ENCODE results near the gene RAB24.
"Not testable (repeated sequence)": the region's sequence is repeated elsewhere in the genome, so short reads cannot be mapped to it uniquely, and the experiment has no call there.

The RAB24 gene

DNA sequence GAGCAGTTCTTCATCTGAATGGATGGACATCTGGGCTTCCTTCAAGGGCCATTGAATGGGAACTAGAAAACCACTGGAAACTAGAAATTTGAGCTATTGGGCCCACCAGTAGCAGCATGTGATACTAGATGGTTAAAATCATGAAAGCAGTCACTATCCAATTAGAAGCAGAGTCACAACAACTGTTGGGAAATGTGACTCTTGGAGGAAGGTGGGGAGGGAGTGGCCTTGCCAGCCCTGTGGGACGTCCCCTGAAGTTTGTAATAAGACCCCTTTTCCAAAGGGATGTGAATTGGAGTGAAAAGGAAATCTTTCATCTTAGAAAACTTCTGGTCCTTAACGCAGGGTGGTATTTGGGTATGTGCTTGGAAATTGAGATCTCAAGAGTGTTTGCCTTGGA, 5.6 kb downstream of the RAB24 start:
- no peak for FAIRE-seq
- DNase-seq (ENCODE audit: insufficient read length, low spot score): no peak

DNA sequence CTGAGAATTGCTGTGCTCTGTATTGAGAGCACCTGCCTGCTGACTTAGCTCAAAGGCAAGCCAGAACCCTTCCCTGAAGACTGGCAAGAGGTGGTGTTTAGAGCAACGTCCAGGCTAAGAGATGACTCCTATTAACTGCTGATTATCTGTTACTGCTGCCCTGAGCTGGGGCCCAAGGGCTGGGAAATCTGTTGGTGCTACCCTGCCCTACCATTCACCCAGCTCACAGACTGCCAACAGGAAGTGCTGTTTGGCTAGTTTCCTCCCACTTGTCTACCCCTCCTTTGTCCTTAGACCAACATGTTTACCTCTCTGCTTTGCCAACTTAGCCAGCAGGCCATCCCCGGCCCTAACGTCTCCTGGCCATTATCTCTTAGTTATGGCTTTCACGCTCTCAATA, 6.9 kb downstream of the RAB24 start:
- DNase-seq (ENCODE audit: insufficient read length, low spot score) (no peak), FAIRE-seq (no peak)

DNA sequence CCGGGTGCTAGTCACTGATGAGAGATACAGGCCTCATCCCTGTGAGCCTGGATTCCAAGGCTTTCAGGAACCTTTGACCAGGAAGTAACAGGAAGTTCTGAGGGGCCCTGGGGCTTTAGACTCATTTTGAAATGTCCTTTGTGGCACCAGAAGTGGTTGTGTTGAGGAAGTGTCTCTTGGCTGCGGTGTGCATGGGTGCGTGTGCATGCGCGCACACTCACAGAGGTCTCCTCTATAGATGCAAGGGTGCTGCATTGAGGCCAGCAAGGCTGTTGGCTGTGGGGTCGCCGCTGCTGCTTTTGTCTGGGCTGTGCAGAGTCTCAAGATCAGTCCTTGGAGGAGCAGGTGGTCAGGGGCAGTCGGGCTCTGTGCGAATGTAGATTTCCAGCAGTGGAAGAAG, 7.6 kb downstream of the RAB24 start:
- FAIRE-seq (no peak), DNase-seq (ENCODE audit: insufficient read length, low spot score) (no peak)

DNA sequence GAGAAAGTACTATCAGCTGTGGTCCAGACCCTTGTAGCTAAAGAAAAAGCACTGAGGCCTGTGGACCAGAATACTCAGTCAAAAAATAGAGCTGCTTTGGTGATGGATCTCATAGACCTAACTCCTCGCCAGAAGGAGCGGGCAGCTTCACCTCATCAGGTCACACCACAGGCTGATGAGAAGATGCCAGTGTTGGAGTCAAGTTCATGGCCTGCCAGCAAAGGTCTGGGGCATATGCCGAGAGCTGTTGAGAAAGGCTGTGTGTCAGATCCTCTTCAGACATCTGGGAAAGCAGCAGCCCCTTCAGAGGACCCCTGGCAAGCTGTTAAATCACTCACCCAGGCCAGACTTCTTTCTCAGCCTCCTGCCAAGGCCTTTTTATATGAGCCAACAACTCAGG, 8.9 kb downstream of the RAB24 start:
- DNase-seq (ENCODE audit: insufficient read length, low spot score) (no peak), FAIRE-seq (no peak)

DNA sequence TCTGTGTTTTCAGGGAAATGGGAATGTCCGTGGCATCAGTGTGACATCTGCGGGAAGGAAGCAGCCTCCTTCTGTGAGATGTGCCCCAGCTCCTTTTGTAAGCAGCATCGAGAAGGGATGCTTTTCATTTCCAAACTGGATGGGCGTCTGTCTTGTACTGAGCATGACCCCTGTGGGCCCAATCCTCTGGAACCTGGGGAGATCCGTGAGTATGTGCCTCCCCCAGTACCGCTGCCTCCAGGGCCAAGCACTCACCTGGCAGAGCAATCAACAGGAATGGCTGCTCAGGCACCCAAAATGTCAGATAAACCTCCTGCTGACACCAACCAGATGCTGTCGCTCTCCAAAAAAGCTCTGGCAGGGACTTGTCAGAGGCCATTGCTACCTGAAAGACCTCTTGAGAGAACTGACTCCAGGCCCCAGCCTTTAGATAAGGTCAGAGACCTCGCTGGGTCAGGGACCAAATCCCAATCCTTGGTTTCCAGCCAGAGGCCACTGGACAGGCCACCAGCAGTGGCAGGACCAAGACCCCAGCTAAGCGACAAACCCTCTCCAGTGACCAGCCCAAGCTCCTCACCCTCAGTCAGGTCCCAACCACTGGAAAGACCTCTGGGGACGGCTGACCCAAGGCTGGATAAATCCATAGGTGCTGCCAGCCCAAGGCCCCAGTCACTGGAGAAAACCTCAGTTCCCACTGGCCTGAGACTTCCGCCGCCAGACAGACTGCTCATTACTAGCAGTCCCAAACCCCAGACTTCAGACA, 9.5 kb downstream of the RAB24 start:
- DNase-seq (ENCODE audit: insufficient read length, low spot score) (no peak), FAIRE-seq (no peak)

DNA sequence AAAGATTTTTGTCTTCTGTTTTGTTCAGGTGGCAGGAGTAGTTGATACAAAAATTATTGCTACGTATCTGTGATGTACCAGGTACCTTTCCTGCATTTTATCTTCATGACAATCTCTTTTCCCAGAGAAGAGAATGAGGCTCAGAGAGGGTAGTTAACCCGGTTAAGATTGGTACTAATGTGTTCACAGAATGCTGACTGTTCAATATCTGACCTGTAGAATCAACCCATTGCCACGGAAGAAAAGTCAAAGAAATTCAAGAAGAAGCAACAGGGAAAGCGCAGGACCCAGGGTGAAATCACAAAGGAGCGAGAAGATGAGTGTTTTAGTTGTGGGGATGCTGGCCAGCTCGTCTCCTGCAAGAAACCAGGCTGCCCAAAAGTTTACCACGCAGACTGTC, 11.8 kb downstream of the RAB24 start:
- FAIRE-seq: no peak
- DNase-seq (ENCODE audit: insufficient read length, low spot score): no peak

DNA sequence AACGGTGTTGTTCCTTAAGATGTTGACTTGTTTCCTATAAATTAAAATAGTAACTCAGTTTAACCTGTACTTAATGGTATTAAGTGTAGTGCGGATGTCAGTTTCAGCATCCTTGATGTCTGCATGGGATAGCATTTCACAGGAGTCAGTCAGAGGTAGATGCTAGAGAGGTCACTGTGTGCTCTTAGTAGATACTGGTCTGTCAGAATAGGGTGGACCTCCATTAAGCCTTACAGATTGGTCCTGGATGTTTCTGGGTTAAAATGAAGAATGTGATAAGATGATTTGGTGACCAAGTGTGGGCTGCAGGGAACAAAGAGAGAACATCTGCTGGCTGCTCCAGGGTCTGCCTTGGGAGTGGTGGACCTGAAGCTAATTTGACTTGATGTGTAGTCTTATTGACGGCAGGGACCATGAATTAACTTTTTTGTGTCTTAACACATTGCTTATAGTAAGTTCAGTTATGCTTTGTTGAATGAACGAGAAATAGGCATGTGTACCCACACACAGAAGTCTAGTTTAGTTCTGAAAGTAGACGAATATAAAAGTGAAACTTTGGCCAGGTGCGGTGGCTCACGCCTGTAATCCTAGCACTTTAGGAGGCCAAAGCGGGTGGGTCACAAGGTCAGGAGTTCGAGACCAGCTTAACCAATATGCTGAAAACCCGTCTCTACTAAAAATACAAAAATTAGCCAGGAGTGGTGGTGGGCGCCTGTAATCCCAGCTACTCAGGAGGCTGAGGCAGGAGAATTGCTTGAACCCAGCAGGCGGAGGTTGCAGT, 12.5 kb downstream of the RAB24 start:
- FAIRE-seq (peak; percentile 97), DNase-seq (ENCODE audit: insufficient read length, low spot score) (no peak)

DNA sequence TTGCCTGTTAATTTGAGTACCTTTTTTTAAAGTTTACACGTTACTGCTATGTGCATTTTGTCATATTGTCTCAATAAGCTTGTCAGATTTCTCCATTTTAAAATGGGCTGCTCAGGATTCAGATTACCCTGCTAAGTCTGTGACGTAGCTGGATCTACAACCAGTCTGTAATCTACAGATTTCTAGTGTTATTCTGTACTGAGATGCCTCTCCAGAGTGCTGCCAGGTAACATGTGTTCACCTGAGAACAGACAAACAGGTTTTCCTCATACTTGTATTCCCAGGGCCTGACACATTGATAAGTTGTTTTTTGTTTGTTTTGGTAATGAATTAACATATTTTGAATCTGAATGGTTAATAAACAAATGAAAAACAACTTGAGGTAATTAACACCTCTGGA, 15.3 kb downstream of the RAB24 start:
- no peak for DNase-seq (ENCODE audit: insufficient read length, low spot score)
- FAIRE-seq: no peak

DNA sequence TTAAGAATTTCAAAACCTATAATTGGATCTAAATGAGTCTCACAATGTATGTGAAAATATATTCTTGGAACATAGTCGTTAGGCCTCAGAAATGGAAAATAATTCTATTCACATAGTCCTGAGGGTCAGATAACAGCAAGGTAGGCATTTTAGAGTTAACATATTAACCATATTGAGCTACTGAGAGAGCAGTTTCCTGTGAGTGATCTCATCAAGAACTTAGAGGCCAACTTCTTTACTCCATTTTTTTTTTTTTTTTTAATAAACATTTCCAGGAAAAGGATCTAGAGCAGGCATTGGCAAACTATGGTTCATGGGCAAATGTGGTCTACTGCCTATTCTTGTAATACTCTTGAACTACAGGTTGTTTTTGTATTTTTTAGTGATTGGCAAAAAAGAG, 26.6 kb downstream of the RAB24 start:
- no peak for DNase-seq (ENCODE audit: insufficient read length, low spot score)
- FAIRE-seq: no peak

DNA sequence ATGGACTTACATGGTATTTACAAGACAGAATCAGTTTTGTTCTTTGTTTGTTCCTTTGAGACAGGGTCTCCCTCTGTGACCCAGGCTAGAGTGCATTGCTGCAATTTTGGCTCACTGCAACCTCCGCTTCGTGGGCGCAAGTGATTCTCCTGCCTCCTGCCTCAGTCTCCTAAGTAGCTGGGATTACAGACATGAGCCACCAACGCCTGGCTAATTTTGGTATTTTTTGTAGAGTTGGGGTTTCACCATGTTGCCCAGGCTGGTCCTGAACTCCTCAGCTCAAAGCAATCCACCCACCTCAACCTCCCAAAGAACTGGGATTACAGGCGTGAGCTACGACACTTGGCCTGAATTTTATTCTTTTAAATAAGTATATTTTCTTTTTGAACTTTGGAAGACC, 27.6 kb downstream of the RAB24 start:
- no peak for FAIRE-seq
- DNase-seq (ENCODE audit: insufficient read length, low spot score): no peak

DNA sequence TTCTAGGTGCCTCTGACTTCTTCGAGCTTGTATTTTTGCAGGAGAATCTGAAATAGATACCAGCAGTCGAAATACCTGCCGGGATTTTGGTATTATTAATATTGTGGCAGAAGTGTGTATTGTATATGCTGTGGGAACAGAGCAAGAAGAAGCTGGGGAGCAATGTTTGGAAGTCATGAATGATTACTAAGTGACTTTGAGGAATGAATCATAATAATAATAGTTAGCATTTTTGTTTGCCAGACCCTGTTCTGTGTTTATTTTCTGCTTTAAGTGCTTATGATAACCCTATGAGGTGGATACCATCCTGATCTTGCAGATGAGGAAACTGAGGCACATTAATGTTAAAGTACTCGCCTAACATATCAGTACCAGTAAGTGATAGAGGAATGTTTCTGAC, 32.4 kb downstream of the RAB24 start:
- no peak for FAIRE-seq
- no peak for DNase-seq (ENCODE audit: insufficient read length, low spot score)

DNA sequence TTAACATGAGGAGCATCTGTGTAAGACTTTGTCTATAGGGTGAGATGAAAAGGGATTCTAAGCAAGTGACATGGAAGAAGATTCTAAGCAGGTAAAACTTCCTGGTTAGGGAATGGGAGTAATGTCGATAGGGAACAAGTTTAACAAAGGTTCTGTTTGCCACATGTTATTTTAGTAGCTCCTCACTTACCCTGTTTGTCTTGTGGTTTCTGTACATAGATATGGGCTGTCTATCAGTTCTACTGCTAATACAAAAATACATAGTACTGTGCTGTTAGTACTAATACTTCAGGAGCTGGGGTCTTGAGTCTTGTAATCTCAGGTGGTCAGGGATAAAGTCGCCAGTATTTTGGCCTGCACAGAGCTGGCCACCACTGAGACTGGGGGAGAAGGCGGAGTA, 32.9 kb downstream of the RAB24 start:
- FAIRE-seq: peak; percentile 11

DNA sequence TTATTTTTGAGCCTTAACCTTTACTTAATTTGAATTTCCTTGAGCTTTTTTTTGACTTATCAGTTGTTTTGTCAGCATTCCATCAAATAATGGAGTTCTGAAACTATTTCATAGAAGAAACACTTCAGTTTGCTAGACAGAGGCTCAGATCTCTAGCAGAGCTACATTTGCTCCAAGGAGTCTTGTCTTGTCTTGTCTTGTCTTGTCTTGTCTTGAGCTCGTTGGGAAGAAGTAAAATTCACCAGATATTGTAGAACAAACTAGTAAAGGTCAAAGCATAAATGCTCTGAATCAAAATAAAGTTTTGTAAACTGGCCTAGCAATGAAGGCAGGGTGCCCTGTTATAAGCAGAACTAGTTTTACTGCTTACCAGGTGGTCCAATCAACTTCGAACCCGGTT, 33.5 kb downstream of the RAB24 start:
- DNase-seq (ENCODE audit: insufficient read length, low spot score): no peak
- peak; percentile 26 for FAIRE-seq

More for the DNA sequence above, 32.9 kb downstream of the RAB24 start:
- no peak for DNase-seq (ENCODE audit: insufficient read length, low spot score)

DNA sequence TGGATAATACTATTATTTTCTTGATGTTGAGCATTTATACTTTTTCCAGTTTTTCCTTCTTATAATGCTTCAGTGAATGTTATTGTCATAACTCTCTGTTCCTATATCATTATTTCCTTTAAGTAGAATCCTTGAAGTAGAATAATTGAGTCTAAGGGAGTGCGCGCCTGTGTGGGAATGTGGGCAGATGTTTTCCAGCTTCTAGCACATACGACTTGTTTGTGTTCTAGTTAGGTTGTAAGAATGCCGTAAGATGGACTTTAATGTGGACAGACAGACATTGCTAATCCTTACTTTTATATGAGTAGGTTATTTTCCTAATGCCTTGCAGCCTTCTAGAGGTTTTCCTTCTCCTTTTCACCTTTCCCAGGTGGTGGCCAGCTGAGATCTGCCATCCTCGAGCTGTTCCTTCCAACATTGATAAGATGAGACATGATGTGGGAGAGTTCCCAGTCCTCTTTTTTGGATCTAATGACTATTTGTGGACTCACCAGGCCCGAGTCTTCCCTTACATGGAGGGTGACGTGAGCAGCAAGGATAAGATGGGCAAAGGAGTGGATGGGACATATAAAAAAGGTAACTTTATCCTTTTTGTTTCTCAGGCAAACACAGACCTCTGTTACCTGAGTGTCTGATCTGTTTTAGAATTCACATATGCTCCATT, 34.2 kb downstream of the RAB24 start:
- DNase-seq (ENCODE audit: insufficient read length, low spot score) (no peak), FAIRE-seq (no peak)

DNA sequence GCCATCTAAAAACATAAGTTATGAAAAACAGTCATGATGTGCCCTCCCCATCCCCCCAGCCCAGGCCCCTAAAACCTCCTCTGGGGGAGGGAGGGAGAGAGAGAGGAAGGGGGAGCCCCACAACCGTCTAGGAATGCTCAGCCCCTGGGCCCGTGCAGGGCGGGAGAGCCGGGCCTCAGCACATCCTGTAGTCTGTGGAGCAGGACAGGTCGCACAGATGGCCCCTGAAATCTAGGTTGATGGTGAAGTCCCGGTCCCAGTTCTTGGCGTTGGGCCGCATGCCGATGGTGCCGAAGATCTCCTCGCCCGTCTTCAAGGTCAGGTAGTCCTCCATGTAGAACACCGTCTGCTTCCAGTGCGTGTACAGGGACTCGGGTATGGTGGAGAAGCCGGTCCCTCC, 38.1 kb downstream of the RAB24 start:
- DNase-seq (ENCODE audit: insufficient read length, low spot score) (no peak), FAIRE-seq (no peak)

DNA sequence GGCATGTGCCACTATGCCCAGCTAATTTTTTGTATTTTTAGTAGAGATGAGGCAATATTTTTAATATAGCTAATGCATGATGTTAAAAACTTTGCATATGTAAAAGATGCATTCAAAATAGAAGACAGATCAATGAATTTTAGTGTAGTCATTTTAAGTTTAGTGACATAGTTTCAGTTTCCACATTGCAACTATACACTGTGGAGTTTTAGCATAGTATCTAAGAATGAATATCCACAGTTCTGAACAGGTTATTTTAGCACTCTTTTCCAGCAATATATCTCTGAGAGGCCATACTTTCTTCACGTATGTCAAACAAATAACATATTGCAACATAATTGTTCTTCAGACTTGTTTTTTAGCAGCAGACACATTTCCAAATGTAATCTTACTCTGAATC, 39.3 kb downstream of the RAB24 start:
- DNase-seq (ENCODE audit: insufficient read length, low spot score) (no peak), FAIRE-seq (no peak)

DNA sequence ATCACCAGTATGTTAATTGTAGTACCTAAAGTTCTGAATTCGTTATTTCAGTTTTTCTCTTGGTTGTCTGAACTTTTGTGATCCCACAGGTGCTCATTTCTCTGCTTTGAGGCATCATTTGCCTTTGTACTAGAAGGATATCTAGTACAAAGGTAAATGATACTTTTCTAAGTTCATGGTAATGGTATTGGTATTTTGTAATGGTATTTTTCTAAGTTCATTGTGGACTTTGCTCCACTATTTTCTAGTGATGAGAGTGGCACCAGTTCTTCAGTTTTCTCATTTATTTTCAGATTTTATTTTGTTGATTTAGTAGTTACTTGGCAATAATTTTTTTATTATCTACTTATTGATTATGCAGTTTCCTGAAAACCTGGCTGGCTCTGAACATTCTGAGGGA, 42.0 kb downstream of the RAB24 start:
- FAIRE-seq: no peak

DNA sequence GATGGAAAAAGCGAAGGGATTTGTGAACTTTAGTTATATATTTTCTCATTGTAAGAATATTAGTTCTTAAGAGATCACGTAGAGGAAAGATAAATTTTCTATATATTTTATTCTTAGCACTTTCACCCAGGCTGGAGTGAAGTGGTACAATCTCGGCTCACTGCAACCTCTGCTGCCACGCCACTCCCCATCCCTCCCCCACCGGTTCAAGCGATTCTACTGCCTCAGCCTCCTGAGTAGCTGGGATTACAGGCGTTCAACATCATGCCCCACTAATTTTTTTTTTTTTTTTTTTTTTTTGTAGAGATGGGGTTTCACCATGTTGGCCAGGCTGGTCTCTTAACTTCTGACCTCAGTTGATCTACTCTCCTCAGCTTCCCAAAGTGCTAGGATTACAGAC, 42.6 kb downstream of the RAB24 start:
- DNase-seq (ENCODE audit: insufficient read length, low spot score): no peak

More for the DNA sequence above, 42.0 kb downstream of the RAB24 start:
- DNase-seq (ENCODE audit: insufficient read length, low spot score): no peak

DNA sequence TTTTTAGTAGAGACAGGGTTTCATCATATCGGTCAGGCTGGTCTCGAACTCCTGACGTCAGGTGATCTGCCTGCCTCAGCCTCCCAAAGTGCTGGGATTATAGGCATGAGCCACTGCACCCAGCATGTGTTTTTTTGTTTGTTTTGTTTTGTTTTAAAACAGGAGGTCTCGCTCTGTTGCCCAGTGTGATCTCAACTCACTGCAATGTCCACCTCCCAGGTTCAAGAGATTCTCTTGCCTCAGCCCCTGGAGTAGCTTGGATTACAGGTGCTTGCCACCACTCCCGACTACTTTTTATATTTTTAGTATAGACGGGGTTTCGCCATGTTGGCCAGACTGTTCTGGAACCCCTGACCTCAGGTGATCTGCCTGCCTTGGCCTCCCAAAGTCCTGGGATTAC, 44.8 kb downstream of the RAB24 start:
- FAIRE-seq; DNase-seq (ENCODE audit: insufficient read length, low spot score): not testable (repeated sequence)

More for the DNA sequence above, 42.6 kb downstream of the RAB24 start:
- FAIRE-seq: no peak

DNA sequence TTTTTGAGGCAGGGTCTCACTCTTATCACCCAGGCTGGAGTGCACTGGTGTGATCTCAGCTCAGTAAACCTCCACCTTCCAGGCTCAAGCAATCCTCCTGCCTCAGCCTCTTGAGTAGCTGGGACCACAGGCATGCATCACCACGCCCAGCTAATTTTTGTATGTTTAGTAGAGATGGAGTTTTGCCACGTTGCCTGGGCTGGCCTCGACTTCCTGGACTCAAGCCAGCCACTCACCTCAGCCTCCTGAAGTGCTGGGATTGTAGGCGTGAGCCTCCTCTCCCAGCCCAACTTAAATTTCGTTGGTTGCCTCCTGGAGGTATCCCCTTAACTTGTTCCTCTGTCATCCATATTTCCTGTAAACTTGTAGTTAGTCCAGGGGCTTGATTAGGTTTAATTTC, 47.2 kb downstream of the RAB24 start:
- DNase-seq (ENCODE audit: insufficient read length, low spot score): no peak

DNA sequence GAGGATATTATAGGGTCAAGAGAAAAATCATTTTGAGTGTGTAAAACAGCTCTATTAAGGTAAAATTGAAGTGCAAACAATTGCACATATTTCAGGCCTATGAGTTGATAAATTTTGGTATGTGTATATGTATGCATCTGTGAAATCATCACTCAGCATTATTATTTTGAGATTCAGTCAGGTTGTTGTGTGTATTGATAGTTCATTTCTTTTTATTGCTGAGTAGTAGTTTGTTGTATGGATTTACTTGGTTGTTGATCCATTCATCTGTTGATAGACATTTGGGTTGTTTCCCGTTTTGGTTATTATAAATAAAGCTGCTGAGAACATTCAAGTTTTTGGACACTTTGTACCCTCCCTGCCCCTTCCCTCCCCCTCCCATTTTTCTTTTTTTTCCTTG, 50.3 kb downstream of the RAB24 start:
- FAIRE-seq (no peak), DNase-seq (ENCODE audit: insufficient read length, low spot score) (no peak)

More for the DNA sequence above, 47.2 kb downstream of the RAB24 start:
- no peak for FAIRE-seq
